Esophagus muscularis mucosa (tissue), 3 donors: ENCODE results near the gene RER1.

Experiments used
- CTCF ChIP-seq, 3 experiments: fragments of 200-600 bp in 2 of 3; fragments of 450-650 bp in 1 of 3; sonication (generic) in 2 of 3; IDR thresholded peaks; one replicate each; pipeline ENCODE4 v1.5.1; 2017 to 2019; ENCODE audit warnings: antibody characterized with exemption in 3 of 3, mild to moderate bottlenecking in 2 of 3, moderate library complexity in 1 of 3
- POLR2A ChIP-seq: fragments of 450-650 bp; IDR thresholded peaks from one replicate; pipeline ENCODE4 v1.6.1; 2017; ENCODE audit warnings: antibody characterized with exemption, moderate library complexity, mild to moderate bottlenecking, low read depth
- POLR2AphosphoS5 ChIP-seq, 2 donors: sonication (generic); formaldehyde crosslinking; IDR thresholded peaks; one replicate each; pipeline ENCODE4 v1.6.1; 2017; ENCODE audit warnings: antibody characterized with exemption in 2 of 2

- TF ChIP-seq POLR2AphosphoS5 (IDR thresholded peaks at IDR 0.05) (no peak), CTCF (IDR thresholded peaks at IDR 0.05) (no peak), POLR2A (no peak)
Measured at GRCh38 chr1:2419416-2419815, 27.8 kb downstream of the RER1 start.
